OCI-LY3 (cell line): ENCODE results near the gene PIK3IP1.

Source experiments
- EZH2phosphoT487 ChIP-seq: fragments of 200-600 bp; shearing (Covaris generic); IDR thresholded peaks from 2 replicates; pipeline ENCODE4 v1.6.1; 2018; ENCODE audit warnings: antibody characterized with exemption, mixed run types, low read depth
- TF ChIP-seq, protein P1 (sequence below): fragments of 200-600, 300-600 bp; sonication (generic); IDR thresholded peaks from 2 replicates; pipeline ENCODE4 v1.5.1; 2014; ENCODE audit warnings: antibody characterized with exemption, low read length, low read depth

DNA sequence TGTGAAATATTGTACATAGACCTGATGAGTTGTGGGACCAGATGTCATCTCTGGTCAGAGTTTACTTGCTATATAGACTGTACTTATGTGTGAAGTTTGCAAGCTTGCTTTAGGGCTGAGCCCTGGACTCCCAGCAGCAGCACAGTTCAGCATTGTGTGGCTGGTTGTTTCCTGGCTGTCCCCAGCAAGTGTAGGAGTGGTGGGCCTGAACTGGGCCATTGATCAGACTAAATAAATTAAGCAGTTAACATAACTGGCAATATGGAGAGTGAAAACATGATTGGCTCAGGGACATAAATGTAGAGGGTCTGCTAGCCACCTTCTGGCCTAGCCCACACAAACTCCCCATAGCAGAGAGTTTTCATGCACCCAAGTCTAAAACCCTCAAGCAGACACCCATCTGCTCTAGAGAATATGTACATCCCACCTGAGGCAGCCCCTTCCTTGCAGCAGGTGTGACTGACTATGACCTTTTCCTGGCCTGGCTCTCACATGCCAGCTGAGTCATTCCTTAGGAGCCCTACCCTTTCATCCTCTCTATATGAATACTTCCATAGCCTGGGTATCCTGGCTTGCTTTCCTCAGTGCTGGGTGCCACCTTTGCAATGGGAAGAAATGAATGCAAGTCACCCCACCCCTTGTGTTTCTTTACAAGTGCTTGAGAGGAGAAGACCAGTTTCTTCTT is 12.3 kb downstream of the PIK3IP1 start:
- TF ChIP-seq, protein P1, sequence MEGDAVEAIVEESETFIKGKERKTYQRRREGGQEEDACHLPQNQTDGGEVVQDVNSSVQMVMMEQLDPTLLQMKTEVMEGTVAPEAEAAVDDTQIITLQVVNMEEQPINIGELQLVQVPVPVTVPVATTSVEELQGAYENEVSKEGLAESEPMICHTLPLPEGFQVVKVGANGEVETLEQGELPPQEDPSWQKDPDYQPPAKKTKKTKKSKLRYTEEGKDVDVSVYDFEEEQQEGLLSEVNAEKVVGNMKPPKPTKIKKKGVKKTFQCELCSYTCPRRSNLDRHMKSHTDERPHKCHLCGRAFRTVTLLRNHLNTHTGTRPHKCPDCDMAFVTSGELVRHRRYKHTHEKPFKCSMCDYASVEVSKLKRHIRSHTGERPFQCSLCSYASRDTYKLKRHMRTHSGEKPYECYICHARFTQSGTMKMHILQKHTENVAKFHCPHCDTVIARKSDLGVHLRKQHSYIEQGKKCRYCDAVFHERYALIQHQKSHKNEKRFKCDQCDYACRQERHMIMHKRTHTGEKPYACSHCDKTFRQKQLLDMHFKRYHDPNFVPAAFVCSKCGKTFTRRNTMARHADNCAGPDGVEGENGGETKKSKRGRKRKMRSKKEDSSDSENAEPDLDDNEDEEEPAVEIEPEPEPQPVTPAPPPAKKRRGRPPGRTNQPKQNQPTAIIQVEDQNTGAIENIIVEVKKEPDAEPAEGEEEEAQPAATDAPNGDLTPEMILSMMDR: no peak
- no peak for TF ChIP-seq EZH2phosphoT487
